Body of pancreas (tissue), 4 donors: ENCODE data around the gene DDX41.

ENCODE experiments used
- CTCF ChIP-seq, 7 experiments: fragments of 450-650 bp in 4 of 7; fragments of 200-600 bp in 3 of 7; sonication (generic) in 3 of 7; IDR thresholded peaks; one replicate each; pipeline ENCODE4 v1.5.1; 2016 to 2019; ENCODE audit warnings: antibody characterized with exemption in 7 of 7
- POLR2A ChIP-seq, 3 donors: fragments of 450-650 bp; IDR thresholded peaks; one replicate each; pipeline ENCODE4 v1.6.1; 2016; ENCODE audit warnings: antibody characterized with exemption in 3 of 3, mild to moderate bottlenecking in 2 of 3

- TF ChIP-seq POLR2A (IDR thresholded peaks at IDR 0.05) (no peak), CTCF (IDR thresholded peaks at IDR 0.05) (no peak)
Measured at GRCh38 chr5:177490311-177490991, 26.3 kb downstream of the DDX41 start.
